ENCODE measurements around the gene TEKT2.
A peak's percentile ranks its signal among the peaks of the same experiment; 100 is the strongest.

TEKT2 gene

DNA sequence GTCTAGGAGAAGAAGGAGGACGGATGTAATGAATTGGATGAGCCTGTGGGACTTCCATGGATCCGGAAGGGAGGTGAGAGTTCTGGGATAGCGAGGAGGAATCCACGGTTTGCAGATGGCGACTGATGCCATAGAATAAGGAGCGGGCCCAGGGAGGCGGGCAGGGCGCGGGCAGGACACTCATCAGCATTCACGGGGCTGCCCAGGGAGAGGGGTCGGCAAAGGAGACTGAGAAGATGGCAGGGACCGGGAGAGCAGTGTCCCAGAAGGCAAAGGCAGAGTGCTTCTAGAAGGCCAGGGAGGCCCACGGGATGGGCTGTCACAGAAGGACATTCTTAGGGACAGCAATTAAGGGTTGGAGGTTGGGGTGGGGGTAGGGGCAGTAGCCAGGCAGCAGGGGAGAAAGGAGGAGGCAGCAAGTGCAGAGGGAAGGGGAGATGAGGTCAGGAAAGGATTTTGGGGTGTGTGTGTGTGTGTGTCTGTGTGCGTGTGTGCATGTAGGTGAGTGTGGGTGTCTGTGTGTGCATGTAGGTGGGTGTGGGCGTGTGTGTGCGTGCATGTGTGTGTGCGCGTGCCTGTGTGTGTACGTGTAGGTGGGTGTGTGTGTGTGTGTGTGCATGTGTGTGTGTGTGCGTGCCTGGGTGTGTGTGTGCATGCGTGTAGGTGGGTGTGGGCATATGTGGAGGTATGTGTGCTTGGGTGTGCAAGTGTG is 42.3 kb downstream of the TEKT2 start:
- H3K4me1 ChIP-seq = peaks cover 41 to 65% (median 54%) of the 10 kb centered on the region in 10 experiments
- H3K27ac ChIP-seq = no peak overlapping the region
- H3K27me3 ChIP-seq = peaks cover 23 to 53% (median 49%) of the 10 kb centered on the region in 11 experiments
- peaks cover 0 to 8% (median 0%) of the 10 kb centered on the region in 11 experiments; a peak in 2 of 22 replicates for H4K20me1 ChIP-seq
- peak overlapping the region in 5 of 11 experiments; percentile 80 to 97 (median 91); a peak in 5 of 22 replicates for H3K4me2 ChIP-seq
- H3K9ac ChIP-seq = 0 out of 22 replicates have a peak overlapping the region, but pooled peaks of 1 of the 11 experiments have one; percentile 67
- no peaks in the 10 kb centered on the region for H3K36me3 ChIP-seq
- TF ChIP-seq Cebpa-rat (IDR thresholded peaks at IDR 0.05) = no peak
- H3K9me3 ChIP-seq (replicated peaks in 1 of 11) = no peaks in the 10 kb centered on the region
- H3K4me3 ChIP-seq = no peak overlapping the region

DNA sequence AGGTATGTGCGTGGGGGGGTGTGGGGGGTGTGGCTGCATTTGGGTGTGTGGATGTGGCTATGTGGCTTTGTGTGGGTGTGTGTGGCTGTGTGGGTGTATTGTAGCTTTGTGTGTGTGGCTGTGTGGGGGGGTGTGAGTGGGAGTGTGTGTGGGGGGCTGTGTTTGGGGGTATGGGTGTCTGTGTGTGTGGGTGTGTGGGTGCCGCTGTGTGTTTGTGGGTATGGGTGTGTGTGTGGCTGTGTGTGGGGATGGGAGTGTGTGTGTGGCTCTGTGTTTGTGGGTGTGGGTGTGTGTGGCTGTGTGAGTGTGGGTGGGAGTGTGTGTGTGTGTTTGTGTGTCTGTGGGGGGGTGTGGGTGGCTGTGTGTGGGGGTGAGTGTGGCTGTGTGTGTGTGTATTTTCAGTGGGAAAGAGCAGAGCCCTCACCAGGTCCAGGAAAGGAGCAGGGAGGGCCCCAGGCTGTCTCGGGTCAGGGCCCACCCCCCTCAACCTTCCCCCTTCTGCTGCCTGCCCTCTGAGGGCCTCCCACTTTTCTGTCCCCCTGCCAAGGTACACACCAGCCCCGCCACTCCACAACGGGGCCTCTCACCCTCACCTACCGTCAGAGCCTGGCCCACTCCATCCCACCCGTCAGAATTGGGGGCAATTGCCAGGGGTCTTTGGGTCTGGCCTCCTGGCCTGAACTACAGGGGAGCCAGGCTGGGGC is 43.1 kb downstream of the TEKT2 start:
- no peak for TF ChIP-seq Cebpa-rat (IDR thresholded peaks at IDR 0.05)
- Histone ChIP-seq H3K27ac (no peak overlapping the region), H4K20me1 (peaks cover 0 to 8% (median 0%) of the 10 kb centered on the region in 11 experiments; a peak in 2 of 22 replicates), H3K4me3 (no peak overlapping the region), H3K4me2 (peak overlapping the region in 7 of 11 experiments; percentile 12 to 40 (median 25); a peak in 6 of 22 replicates), H3K36me3 (no peaks in the 10 kb centered on the region), H3K9me3 (replicated peaks in 1 of 11) (no peaks in the 10 kb centered on the region), H3K4me1 (peaks cover 38 to 60% (median 50%) of the 10 kb centered on the region in 10 experiments), H3K9ac (peak overlapping the region in 2 of 11 experiments; percentile 22 to 28; a peak in 2 of 22 replicates), H3K27me3 (peaks cover 23 to 47% (median 43%) of the 10 kb centered on the region in 11 experiments)

DNA sequence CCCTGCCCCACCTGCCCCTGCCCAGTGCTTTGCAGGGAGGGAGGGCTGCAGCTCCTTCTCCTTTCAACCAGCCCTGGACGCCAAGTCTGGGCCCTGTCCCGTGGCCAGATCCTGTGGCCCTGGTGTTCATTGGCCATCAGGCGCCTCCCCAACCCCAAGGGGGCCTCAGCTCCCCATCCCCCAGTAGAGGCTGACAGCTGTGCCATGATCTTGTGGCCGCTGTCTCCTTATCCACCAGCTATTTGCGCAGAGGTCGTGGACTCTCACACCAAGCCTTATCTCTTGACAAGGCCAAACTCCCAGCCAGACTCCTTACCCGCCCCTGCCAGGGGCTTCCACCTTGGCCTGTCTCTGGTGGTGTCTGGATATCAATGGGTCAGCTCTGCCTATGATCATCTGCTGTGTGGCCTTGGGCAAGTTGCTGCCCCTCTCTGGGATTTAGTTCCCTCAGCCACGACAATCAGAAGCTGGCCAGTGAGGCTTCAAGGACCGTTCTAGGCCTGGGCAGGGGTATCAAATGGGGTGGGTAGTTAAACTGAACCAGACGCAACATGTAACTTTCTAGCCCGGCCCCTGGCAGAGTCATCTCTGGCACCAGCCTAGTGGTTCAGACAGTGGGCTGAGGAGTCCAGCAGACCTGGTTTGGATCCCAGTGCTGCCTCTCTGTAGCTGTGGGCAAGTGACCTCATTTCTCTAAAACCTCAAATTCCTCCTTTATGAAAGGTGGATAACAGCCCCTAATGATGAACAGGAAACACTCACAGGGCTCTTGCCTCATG is 44.4 kb downstream of the TEKT2 start:
- H3K36me3 ChIP-seq = no peaks in the 10 kb centered on the region
- peak overlapping the region in 5 of 11 experiments; percentile 9 to 46 (median 39); a peak in 8 of 22 replicates for H3K4me2 ChIP-seq
- peaks cover 0 to 8% (median 0%) of the 10 kb centered on the region in 11 experiments; a peak in 2 of 22 replicates for H4K20me1 ChIP-seq
- no peaks in the 10 kb centered on the region for H3K9me3 ChIP-seq (replicated peaks in 1 of 11)
- H3K4me3 ChIP-seq = no peak overlapping the region
- peaks cover 25 to 47% (median 36%) of the 10 kb centered on the region in 10 experiments for H3K4me1 ChIP-seq
- H3K9ac ChIP-seq = no peak overlapping the region; a peak in 2 of 22 replicates
- peaks cover 23 to 33% (median 32%) of the 10 kb centered on the region in 11 experiments for H3K27me3 ChIP-seq
- no peak overlapping the region for H3K27ac ChIP-seq
- no peak for TF ChIP-seq Cebpa-rat (IDR thresholded peaks at IDR 0.05)

DNA sequence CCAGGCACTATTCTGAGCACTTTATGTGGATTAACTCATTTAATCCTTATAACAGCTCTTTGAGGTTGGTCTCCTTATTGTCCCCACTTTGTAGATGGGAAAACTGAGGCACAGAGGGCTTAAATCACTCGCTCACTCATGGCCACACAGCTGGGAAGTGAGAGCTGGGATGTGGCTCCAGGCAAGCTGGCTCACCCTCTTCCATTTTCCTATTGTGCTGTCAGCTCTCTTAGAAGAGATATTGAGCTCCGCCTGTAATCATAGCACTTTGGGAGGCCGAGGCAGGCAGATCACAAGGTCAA is 45.0 kb downstream of the TEKT2 start:
- Histone ChIP-seq H3K27me3 (peaks cover 23 to 28% (median 26%) of the 10 kb centered on the region in 11 experiments), H3K27ac (no peak overlapping the region), H4K20me1 (peaks cover 0 to 8% (median 0%) of the 10 kb centered on the region in 11 experiments; a peak in 2 of 22 replicates), H3K9ac (no peak overlapping the region; a peak in 1 of 22 replicates), H3K4me1 (peaks cover 19 to 42% (median 31%) of the 10 kb centered on the region in 10 experiments), H3K9me3 (replicated peaks in 1 of 11) (no peaks in the 10 kb centered on the region), H3K4me2 (peak overlapping the region in 4 of 11 experiments; percentile 23 to 46 (median 40); a peak in 5 of 22 replicates), H3K4me3 (no peak overlapping the region), H3K36me3 (no peaks in the 10 kb centered on the region)
- TF ChIP-seq Cebpa-rat (IDR thresholded peaks at IDR 0.05) = no peak

DNA sequence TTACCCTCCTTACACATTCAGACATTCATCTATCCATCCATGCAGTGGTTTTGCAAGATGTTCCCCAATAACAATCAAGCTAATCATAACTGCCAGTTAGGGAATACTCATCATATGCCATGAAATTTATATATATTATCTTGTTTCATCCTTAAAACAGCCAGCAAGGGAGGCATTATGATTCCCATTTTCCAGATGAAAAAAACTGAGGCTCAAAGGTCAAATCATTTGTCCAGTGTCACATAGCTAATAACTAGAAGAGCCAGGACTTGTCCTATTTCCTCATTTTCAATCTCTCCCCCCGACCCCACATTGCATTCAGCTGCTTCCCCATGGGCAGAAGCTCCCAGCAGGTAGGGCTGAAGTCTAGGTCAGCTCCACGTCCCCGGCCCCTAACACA is 48.1 kb downstream of the TEKT2 start:
- Histone ChIP-seq H4K20me1 (peaks cover 0 to 24% (median 8%) of the 10 kb centered on the region in 11 experiments; a peak in 10 of 22 replicates), H3K27me3 (no peaks in the 10 kb centered on the region), H3K36me3 (peaks cover 11 to 20% (median 15%) of the 10 kb centered on the region in 11 experiments; a peak in 21 of 22 replicates), H3K9ac (no peak overlapping the region), H3K27ac (no peak overlapping the region), H3K9me3 (replicated peaks in 1 of 11) (no peaks in the 10 kb centered on the region), H3K4me3 (no peak overlapping the region), H3K4me1 (peaks cover 7 to 33% (median 22%) of the 10 kb centered on the region in 10 experiments; a peak in 17 of 20 replicates), H3K4me2 (no peak overlapping the region)
- no peak for TF ChIP-seq Cebpa-rat (IDR thresholded peaks at IDR 0.05)

DNA sequence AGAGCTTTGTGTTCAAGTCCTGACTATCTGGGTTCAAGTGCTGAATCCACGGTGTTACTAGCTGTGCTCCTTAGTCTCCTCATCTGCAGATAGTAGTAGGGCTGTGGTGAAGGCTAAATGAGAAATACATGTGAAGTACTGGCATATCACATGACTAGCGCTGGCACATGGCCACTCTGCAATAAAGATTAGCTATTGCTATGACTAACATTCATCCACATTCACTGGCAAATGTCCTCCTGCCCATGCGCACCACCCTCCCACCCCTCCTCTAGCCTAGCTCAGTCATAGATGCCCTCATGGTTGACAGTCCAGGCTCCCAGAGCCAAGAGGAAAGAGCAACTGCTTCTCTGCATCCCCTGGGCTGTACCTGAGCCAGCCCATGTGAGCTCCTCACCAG is 49.6 kb downstream of the TEKT2 start:
- no peak overlapping the region for H3K27ac ChIP-seq
- no peaks in the 10 kb centered on the region for H3K27me3 ChIP-seq
- H3K4me2 ChIP-seq = no peak overlapping the region
- peaks cover 0 to 23% (median 13%) of the 10 kb centered on the region in 10 experiments; a peak in 14 of 20 replicates for H3K4me1 ChIP-seq
- peaks cover 0 to 37% (median 18%) of the 10 kb centered on the region in 11 experiments; a peak in 12 of 22 replicates for H4K20me1 ChIP-seq
- peaks cover 25 to 35% (median 29%) of the 10 kb centered on the region in 11 experiments for H3K36me3 ChIP-seq
- TF ChIP-seq Cebpa-rat (IDR thresholded peaks at IDR 0.05) = no peak
- H3K9me3 ChIP-seq (replicated peaks in 1 of 11) = no peaks in the 10 kb centered on the region
- no peak overlapping the region for H3K4me3 ChIP-seq
- H3K9ac ChIP-seq = no peak overlapping the region

DNA sequence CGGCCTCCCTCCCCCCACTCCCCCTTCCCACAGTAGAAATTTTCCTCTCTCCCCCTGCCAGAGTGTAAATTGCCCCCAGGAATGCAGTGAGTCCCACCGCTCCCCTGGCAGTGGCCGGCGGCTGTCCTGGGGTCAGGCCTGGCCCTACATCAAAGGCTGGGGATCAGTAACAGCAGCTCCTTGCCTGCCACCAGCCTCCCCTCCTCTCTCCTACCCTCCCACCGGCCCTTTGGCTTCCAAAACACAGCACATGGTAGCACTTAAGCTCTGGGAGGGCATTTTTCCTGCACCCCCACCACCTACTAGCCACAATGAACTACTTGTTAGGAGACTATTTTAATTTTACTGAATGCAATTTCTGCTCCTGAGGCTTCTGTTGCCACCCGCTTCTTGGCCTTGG is 50.1 kb downstream of the TEKT2 start:
- Histone ChIP-seq H3K4me1 (peaks cover 0 to 23% (median 10%) of the 10 kb centered on the region in 10 experiments; a peak in 12 of 20 replicates), H3K4me3 (no peak overlapping the region), H3K36me3 (peaks cover 30 to 40% (median 35%) of the 10 kb centered on the region in 11 experiments), H3K9ac (no peak overlapping the region), H3K9me3 (replicated peaks in 1 of 11) (no peaks in the 10 kb centered on the region), H3K27ac (no peak overlapping the region), H3K27me3 (no peaks in the 10 kb centered on the region), H4K20me1 (peaks cover 0 to 40% (median 21%) of the 10 kb centered on the region in 11 experiments; a peak in 12 of 22 replicates), H3K4me2 (no peak overlapping the region)
- no peak for TF ChIP-seq Cebpa-rat (IDR thresholded peaks at IDR 0.05)

All from BLaER1 treated with 17β-estradiol and CSF1 and Interleukin-3, amounts not matched to agents 10 nM and 100 nM (cell line).